Transverse colon (tissue), 4 donors: Measurements from ENCODE around the gene CCDC148. TPM values are rescaled to one million over a fixed set of nuclear protein-coding genes. Genes with fewer than 3 reads are reported as not detected.

Experiments used
- DNase-seq: peaks from one replicate; pipeline ENCODE4 v3.0.0-alpha.2; 2019
- H3K27ac ChIP-seq, 4 donors: fragments of 200-600 bp; sonication (generic); 2 replicates each; pipeline ENCODE4 v1.5.1; 2016 to 2018; ENCODE audit warnings: inconsistent platforms in 4 of 4
- H3K27me3 ChIP-seq: fragments of 200-600 bp; sonication (generic); 2 replicates; pipeline ENCODE4 v1.5.1; 2017; ENCODE audit warnings: inconsistent platforms
- H3K36me3 ChIP-seq, 4 donors: fragments of 200-600 bp; sonication (generic); 2 replicates each; pipeline ENCODE4 v1.5.1; 2017 to 2019; ENCODE audit warnings: inconsistent platforms in 4 of 4
- H3K4me1 ChIP-seq, 4 donors: fragments of 200-600 bp; sonication (generic); 2 replicates each; pipeline ENCODE4 v1.5.1; 2017 to 2020; ENCODE audit warnings: inconsistent platforms in 4 of 4
- H3K4me3 ChIP-seq, 4 donors: fragments of 200-600 bp; sonication (generic); 1 replicate in 1 of 4; 2 replicates in 3 of 4; pipeline versions ENCODE4 v1.5.1 to v1.6.1; 2017 to 2019; ENCODE audit warnings: inconsistent platforms in 4 of 4
- H3K9me3 ChIP-seq, 2 donors: fragments of 200-600 bp; sonication (generic); 2 replicates each; pipeline ENCODE4 v1.5.1; 2017 to 2019; ENCODE audit warnings: inconsistent platforms in 2 of 2
- CTCF ChIP-seq, 5 experiments: fragments of 200-600 bp in 3 of 5; fragments of 450-650 bp in 2 of 5; sonication (generic) in 3 of 5; IDR thresholded peaks; 1 replicate in 2 of 5; 2 replicates in 3 of 5; pipeline ENCODE4 v1.5.1; 2016 to 2017; ENCODE audit warnings: antibody characterized with exemption in 5 of 5, inconsistent platforms in 3 of 5, mild to moderate bottlenecking in 2 of 5, moderate library complexity in 1 of 5
- EP300 ChIP-seq: sonication (generic); formaldehyde crosslinking; IDR thresholded peaks from one replicate; pipeline ENCODE4 v1.6.1; 2017; ENCODE audit warnings: antibody characterized with exemption, low read depth
- POLR2A ChIP-seq: fragments of 450-650 bp; IDR thresholded peaks from one replicate; pipeline ENCODE4 v1.6.1; 2016; ENCODE audit warnings: antibody characterized with exemption, mild to moderate bottlenecking, moderate library complexity
- POLR2AphosphoS5 ChIP-seq, 3 donors: sonication (generic); formaldehyde crosslinking; IDR thresholded peaks; one replicate each; pipeline ENCODE4 v1.6.1; 2016; ENCODE audit warnings: antibody characterized with exemption in 3 of 3
- WGBS, 2 donors: methylation state at CpG; one replicate each; pipeline ENCODE4 v1.1.5; 2018; ENCODE audit warnings: low coverage in 1 of 2; 5-methylcytosine and 5-hydroxymethylcytosine counted together
- in situ Hi-C, 4 donors: fragments of 200-750 bp; cut with MboI; loops; one replicate each; pipeline versions ENCODE4 v1.15.0 to v1.15.1; 2017; ENCODE audit warnings: low sequenced_read_pairs in 3 of 4, low pct_ligation_motif_present in 1 of 4, low pct_unique_long_range_greater_than_20kb in 1 of 4
- intact Hi-C: fragments of 100-400 bp; cut with DNase I; formaldehyde crosslinking; loops from one replicate; pipeline ENCODE4 v1.15.1; 2023; ENCODE audit warnings: low total_unique reads
- total RNA-seq, 4 donors: library from RNA; depleted of rRNA; stranded (reverse); fragments of >200 nt; gene quantifications; one replicate each; pipeline ENCODE4 v1.1.0, GENCODE V29; 2016

The CCDC148 gene
- total RNA-seq, 4 donors from 2014 or later = 0.48 TPM; not detected in 3

GRCh38 chr2:158221063-158222020 is 235.2 kb downstream of the CCDC148 start:
- Histone ChIP-seq H3K36me3 (no peaks in the 10 kb centered on the region), H3K27ac (no peak overlapping the region), H3K27me3 (no peaks in the 10 kb centered on the region), H3K9me3 (no peaks in the 10 kb centered on the region), H3K4me3 (no peak overlapping the region), H3K4me1 (no peaks in the 10 kb centered on the region)
- WGBS, 2 donors = 83 to 85% methylated on average over 2 to 4 of the region's 4 CpGs
- intact Hi-C loops = no loop called here
- no peak for DNase-seq
- no peak for TF ChIP-seq POLR2AphosphoS5 (IDR thresholded peaks at IDR 0.05)
- no peak for TF ChIP-seq EP300
- no peak for TF ChIP-seq POLR2A
- in situ Hi-C loops = no loop called here

GRCh38 chr2:158217593-158217992 is 239.0 kb downstream of the CCDC148 start:
- Histone ChIP-seq H3K27ac (no peak overlapping the region), H3K27me3 (no peaks in the 10 kb centered on the region), H3K4me3 (no peak overlapping the region), H3K36me3 (no peaks in the 10 kb centered on the region), H3K9me3 (no peaks in the 10 kb centered on the region), H3K4me1 (no peaks in the 10 kb centered on the region)
- TF ChIP-seq CTCF (IDR thresholded peaks at IDR 0.05) (no peak), EP300 (no peak), POLR2A (no peak), POLR2AphosphoS5 (IDR thresholded peaks at IDR 0.05) (no peak)
- DNase-seq = no peak
- WGBS, 2 donors = 64% methylated on average over 8 of the region's 8 CpGs
- intact Hi-C loops = no loop called here
- in situ Hi-C loops = no loop called here

- H3K27ac ChIP-seq = no peak overlapping the region
- 50 to 68% methylated on average over 2 of the region's 2 CpGs for WGBS, 2 donors
Measured at GRCh38 chr2:158214431-158214830, 242.1 kb downstream of the CCDC148 start.

GRCh38 chr2:158213773-158214172 is 242.8 kb downstream of the CCDC148 start:
- no peak overlapping the region for H3K4me3 ChIP-seq
- intact Hi-C loops = no loop called here
- no peak for DNase-seq
- 53 to 67% methylated on average over 2 of the region's 2 CpGs for WGBS, 2 donors
- no peaks in the 10 kb centered on the region for H3K4me1 ChIP-seq
- no peaks in the 10 kb centered on the region for H3K36me3 ChIP-seq
- no peaks in the 10 kb centered on the region for H3K9me3 ChIP-seq
- TF ChIP-seq EP300 = no peak
- no peak for TF ChIP-seq POLR2A
- TF ChIP-seq POLR2AphosphoS5 (IDR thresholded peaks at IDR 0.05) = no peak
- no peak for TF ChIP-seq CTCF (IDR thresholded peaks at IDR 0.05)
- no peaks in the 10 kb centered on the region for H3K27me3 ChIP-seq
- no peak overlapping the region for H3K27ac ChIP-seq
- in situ Hi-C loops = no loop called here

More at GRCh38 chr2:158214431-158214830, 242.1 kb downstream of the CCDC148 start:
- no peak overlapping the region for H3K4me3 ChIP-seq
- in situ Hi-C loops = no loop called here
- no peaks in the 10 kb centered on the region for H3K9me3 ChIP-seq
- H3K4me1 ChIP-seq = no peaks in the 10 kb centered on the region
- intact Hi-C loops = no loop called here
- TF ChIP-seq EP300 = no peak
- H3K36me3 ChIP-seq = no peaks in the 10 kb centered on the region
- H3K27me3 ChIP-seq = no peaks in the 10 kb centered on the region
- no peak for DNase-seq

- H3K27ac ChIP-seq = no peak overlapping the region
- no peak for TF ChIP-seq POLR2AphosphoS5 (IDR thresholded peaks at IDR 0.05)
- TF ChIP-seq CTCF (IDR thresholded peaks at IDR 0.05) = no peak
- no peak for TF ChIP-seq POLR2A
- TF ChIP-seq EP300 = no peak
- WGBS, 2 donors = 54 to 79% methylated on average over 2 of the region's 2 CpGs
- in situ Hi-C loops (no loop called here), intact Hi-C loops (no loop called here)
- no peaks in the 10 kb centered on the region for H3K4me1 ChIP-seq
- no peak for DNase-seq
- H3K27me3 ChIP-seq = no peaks in the 10 kb centered on the region
- H3K36me3 ChIP-seq = no peaks in the 10 kb centered on the region
- no peaks in the 10 kb centered on the region for H3K9me3 ChIP-seq
- H3K4me3 ChIP-seq = no peak overlapping the region
Measured at GRCh38 chr2:158212301-158212700, 244.3 kb downstream of the CCDC148 start.
